GM18526 (cell line): Measurements from ENCODE around the gene RRP1.

Experiments used
- POLR2A ChIP-seq: IDR thresholded peaks from 3 replicates; pipeline ENCODE4 v1.6.1; 2011; ENCODE audit not compliant: insufficient read length; ENCODE audit errors: extremely low read depth

The RRP1 gene

DNA sequence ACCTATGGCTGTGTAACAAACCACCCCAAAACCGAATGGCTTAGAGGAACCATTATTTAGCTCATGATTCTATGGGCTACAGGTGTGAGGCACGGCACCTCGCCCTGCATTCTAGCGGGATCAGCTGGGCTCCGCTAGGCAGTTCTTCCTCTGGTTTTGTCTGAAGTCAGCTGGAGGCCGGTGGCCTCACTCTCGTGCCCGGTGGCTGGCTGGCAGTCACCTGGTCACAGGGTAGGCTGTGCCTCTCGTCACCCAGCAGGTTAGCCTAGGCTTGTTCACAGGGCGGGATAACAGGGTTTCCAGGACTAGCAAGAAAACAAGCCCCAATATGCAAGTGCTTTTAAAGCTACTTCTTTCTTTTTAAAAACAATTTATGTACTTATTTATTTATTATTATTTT is 59.4 kb downstream of the RRP1 start:
- TF ChIP-seq POLR2A, result no peak

DNA sequence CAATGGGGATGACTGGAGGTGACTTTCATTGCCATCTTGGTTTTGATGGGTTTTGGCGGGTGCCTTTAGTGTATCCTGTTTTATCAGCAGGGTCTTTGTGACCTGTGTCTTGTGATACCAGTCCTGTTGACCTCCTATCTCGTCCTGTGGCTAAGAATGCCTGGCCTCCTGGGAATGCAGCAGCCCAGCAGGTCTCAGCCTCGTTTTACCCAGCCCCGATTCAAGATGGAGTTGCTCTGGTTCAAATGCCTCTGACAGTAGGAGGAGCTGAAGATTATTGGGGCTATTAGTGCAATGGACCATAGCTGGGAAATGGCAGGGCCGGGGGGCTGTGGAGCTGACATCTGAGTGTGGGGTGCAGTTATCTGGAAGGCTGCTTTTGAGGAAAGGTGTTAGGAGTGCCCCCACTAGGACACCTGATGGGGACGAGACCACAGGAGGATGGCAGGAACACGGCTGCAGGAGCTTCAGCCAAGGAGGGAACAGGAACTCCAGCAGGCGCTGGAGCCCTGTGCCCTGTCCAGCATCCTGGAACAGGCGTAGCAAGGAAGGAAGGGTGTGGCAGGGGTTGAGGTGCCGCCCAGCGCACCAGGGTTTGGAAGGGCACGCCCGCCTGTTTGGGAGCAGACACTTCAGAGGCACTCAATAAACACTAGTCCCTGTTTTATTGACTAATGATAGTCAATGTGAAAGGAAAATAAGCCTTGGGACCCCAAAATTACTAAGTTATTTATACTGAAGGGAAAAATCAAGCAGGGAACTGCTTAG is 60.3 kb downstream of the RRP1 start:
- TF ChIP-seq POLR2A, result no peak

DNA sequence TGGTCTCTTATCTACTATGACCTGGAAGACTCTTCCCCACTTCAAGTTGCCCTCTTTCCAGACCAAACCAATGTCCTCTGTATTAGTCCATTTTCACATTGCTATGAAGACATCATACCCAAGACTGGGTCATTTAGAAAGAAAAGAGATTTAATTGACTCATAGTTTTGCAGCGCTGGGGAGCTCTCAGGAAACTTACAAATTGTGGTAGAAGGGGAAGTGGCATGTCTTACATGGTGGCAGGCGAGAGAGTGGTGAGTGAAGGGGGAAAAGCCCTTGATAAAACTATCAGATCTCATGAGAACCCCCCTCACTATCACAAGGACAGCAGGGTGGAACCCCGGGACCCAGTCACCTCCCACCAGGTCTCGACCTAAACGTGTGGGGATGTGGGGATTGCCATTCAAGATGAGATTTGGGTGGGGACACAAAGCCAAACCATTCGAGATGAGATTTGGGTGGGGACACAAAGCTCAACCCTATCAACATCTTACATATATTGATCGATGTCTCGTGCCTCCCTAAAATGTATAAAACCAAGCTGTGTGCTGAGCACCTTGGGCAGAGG is 61.4 kb downstream of the RRP1 start:
- no peak for TF ChIP-seq POLR2A

DNA sequence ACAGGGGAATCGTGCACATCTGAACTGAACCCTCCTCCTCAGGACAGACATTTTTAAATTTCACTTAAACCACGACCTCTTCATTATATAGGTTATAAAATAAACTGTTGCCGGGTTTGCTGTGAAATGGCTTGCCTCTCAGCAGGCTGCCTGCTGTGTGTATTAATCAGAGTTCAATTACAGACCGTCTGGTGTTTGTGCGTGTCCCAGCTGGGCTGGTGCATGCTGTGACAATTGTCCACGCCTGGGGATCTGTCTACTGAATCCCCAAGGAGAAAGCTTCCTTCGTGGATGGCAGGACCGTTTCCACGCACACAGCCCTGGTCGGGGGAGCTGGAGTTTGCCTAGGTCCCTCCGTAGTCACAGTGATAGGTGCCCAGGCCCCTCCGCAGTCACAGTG is 62.2 kb downstream of the RRP1 start:
- TF ChIP-seq POLR2A, result no peak

DNA sequence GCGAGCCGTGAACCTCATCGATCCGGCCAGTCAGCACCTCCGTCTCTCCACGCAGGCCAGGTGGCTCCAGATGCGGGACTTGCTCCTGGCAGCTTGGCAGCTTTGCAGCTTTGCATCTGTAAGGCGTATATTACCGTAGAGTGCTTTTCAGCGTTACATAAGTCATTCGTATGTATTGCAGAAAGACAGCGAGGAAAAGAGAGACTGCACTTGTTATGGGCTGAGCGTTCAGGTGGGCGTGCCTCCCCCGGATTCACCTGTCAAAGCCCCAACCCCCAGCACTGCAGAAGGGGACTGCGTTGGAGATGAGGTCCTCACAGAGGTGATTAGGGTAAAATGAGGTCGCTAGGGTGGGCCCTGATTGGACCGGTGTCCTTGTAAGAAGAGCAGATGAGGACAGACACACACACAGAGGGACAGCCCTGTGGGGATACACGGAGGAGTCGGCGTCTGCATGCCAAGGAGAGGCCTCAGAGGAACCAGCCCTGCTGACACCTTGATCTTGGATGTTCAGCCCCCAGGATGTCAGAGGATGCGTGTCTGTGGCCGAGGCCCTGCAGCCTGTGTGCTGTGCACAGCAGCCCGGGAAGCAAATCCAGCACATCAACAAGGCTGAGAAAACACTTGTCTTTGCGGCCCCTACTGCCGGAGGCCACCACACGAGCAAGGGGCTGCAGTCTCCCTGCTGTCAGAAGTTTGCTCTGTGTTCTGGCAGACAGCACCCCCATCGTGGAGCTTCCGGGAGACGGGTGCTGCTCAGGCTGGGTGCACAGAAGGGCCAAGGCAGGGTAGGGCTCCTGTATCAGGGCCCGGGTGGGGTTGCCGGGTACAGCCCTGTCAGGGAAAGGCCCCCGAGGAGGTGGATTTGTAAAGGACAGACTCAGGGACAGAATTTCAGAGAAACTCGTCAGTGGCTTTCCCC is 64.7 kb downstream of the RRP1 start:
- no peak for TF ChIP-seq POLR2A
